KOPT-K1 (cell line): ENCODE measurements around the gene NFU1.
"Not testable (repeated sequence)": the region's sequence is repeated elsewhere in the genome, so short reads cannot be mapped to it uniquely, and the experiment has no call there.

Experiments used
- H3K27ac ChIP-seq: fragments of 200-600 bp; sonication (generic); 2 replicates; pipeline ENCODE4 v1.5.1; 2016; ENCODE audit warnings: antibody characterized with exemption, mild to moderate bottlenecking, low read depth, low read length; ENCODE audit not compliant: poor library complexity, severe bottlenecking
- H3K36me3 ChIP-seq: fragments of 200-600 bp; sonication (generic); 2 replicates; pipeline ENCODE4 v1.5.1; 2017; ENCODE audit warnings: antibody characterized with exemption, mild to moderate bottlenecking, low read length, moderate library complexity; ENCODE audit not compliant: insufficient read depth
- H3K9me3 ChIP-seq: fragments of 200-600 bp; sonication (generic); 2 replicates; pipeline ENCODE4 v1.5.1; 2017; ENCODE audit warnings: antibody characterized with exemption, low read length, mild to moderate bottlenecking; ENCODE audit not compliant: insufficient read depth, poor library complexity, severe bottlenecking

NFU1 gene

GRCh38 chr2:69461404-69461803 is 24.2 kb upstream of the NFU1 start:
- Histone ChIP-seq H3K36me3 (peaks cover 20% of the 10 kb centered on the region; the same call in 1 of the 2 replicates), H3K27ac (no peak overlapping the region), H3K9me3 (no peaks in the 10 kb centered on the region)

DNA sequence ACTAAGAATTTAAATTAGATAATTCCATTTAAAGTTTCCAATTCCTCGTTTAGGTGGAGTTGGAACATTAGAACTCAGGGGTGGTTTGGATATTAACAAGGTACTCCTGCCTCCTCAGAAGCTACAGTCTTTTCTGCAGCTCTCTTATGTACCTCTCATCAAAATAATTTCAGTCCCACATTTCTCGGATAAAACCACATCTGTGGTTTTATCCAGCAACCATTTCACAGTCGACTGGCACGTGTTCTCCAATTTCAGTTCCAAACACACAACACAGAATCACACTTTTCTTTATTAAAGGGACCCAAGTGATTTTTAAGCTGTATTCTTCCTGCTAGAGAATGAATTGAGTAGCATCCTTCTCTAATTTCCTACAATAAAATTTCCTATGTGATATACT is 22.7 kb upstream of the NFU1 start:
- no peaks in the 10 kb centered on the region for H3K9me3 ChIP-seq
- no peak overlapping the region for H3K27ac ChIP-seq
- H3K36me3 ChIP-seq: peaks cover 5% of the 10 kb centered on the region; the same call in 1 of the 2 replicates

- no peaks in the 10 kb centered on the region for H3K9me3 ChIP-seq
- no peak overlapping the region for H3K27ac ChIP-seq
- no peaks in the 10 kb centered on the region for H3K36me3 ChIP-seq
Measured at GRCh38 chr2:69456950-69457445, 19.8 kb upstream of the NFU1 start.

DNA sequence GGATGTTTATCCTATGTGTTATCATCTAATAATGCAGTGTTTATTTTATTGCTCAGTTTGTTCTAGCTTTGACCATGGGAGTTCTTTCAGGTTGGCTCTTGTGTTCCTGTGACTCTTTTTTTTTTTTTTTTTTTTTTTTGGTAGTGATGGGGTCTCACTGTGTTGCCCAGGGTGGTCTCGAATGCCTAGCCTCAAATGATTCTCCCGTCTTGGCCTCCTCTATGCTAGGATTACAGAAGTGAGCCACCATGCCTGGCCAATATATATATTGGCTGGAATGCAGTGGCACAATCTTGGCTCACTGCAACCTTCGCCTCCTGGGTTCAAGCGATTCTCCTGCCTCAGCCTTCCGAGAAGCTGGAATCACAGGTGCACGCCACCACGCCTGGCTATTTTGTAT is 18.9 kb upstream of the NFU1 start:
- Histone ChIP-seq H3K9me3 (no peaks in the 10 kb centered on the region), H3K36me3 (no peaks in the 10 kb centered on the region), H3K27ac (no peak overlapping the region)

DNA sequence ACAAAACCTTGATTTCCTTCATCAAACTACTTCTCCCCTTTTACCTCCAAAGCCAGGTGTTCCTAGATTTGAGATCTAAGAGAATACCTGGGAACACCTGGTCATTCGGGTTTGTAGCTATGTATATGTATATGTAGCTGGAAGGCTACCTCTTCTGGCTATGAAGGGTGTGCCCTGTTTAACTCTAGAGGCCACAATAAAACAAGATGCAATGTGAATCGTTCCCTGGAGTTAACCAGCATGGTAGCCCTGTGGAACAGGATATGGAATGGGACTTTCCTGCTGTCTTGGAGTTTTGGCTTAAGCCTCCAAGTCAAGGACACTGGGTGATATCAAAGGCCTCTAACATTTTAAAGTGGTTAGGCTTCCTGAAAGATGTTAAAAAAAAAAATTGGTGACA is 17.7 kb upstream of the NFU1 start:
- no peaks in the 10 kb centered on the region for H3K9me3 ChIP-seq
- H3K36me3 ChIP-seq: no peaks in the 10 kb centered on the region
- no peak overlapping the region for H3K27ac ChIP-seq

DNA sequence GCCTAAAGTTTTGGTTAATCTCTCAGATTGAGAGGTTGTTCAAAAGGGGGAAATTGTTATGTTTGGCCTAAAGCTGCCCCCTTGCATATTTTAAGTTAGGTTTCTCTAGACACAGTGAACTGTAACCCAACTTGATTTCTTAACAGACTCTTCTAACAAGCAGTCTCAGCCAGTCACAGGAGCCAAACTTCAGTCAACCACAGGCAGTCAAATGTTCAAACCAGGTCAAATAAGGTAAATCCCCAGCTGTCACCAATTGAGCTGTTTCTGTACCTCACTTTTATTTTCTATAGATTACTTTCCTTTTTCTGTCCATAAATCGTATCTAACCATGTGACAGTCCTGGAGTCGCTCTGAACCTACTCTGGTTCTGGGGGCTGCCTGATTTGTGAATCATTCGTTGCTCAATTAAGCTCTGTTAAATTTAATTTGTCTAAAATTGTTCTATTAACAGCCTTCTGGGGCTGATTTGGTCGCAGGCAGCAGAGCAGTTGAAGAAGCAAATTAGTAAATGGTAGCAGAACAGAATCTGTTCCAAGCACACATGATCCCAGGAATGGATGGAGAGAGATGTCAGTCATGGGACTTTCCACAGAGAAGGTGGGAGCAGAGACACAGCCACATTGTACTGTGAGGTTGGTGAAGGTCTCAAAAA is 16.4 kb upstream of the NFU1 start:
- Histone ChIP-seq H3K27ac (no peak overlapping the region), H3K9me3 (no peaks in the 10 kb centered on the region), H3K36me3 (no peaks in the 10 kb centered on the region)

DNA sequence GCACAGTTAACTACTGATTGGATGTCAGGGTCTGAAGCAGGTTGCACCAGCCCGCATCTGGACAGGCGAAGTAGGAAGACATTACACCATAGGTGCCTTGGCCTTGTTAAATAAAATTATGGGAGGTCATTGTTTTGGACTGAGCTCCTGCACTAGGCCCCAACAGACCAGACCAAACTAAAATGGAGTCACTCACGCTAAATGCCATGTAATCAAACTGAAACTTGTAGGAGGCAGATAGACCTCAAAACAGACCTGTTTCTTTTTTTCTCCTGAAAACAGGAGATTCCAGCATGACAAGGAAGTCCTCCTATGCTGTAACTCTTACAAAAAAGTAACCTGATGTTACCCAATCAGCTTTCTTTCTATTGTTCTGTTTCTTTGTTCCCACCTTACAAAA is 15.5 kb upstream of the NFU1 start:
- H3K36me3 ChIP-seq: no peaks in the 10 kb centered on the region
- H3K9me3 ChIP-seq: no peaks in the 10 kb centered on the region
- H3K27ac ChIP-seq: no peak overlapping the region

DNA sequence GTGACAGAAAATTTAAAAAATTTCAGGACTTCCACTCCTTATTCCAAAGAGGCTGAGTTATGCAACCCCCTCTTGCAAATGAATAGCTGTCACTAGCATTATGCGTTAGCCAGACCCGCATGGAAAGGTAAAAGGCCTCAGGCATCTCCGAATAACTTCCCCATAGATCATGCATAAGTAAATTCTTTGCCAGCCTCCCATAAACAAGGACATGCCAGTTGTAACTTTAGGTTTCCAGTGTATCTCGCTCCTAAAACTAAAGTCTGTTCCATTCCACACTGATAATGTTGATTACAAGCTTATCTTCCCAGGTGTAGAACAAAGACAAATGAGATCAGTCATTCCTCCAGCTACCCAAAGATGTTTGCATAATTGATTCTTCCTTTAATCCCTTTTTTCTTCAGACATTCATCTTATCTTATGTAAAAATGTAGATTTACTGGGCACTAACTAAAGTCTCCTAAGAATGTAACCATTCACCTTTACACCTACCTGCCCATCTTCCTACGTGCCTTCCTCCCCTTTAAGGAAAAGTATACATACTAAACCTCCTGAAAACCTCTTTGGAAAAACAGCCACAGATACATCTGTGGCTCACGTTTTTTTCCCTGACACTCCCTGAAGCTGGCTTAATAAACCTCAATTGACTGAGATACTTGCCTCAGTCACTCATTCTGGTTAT is 13.6 kb upstream of the NFU1 start:
- Histone ChIP-seq H3K36me3 (no peaks in the 10 kb centered on the region), H3K27ac (no peak overlapping the region), H3K9me3 (no peaks in the 10 kb centered on the region)

GRCh38 chr2:69449906-69450305 is 12.7 kb upstream of the NFU1 start:
- Histone ChIP-seq H3K27ac (no peak overlapping the region), H3K36me3 (no peaks in the 10 kb centered on the region), H3K9me3 (no peaks in the 10 kb centered on the region)

DNA sequence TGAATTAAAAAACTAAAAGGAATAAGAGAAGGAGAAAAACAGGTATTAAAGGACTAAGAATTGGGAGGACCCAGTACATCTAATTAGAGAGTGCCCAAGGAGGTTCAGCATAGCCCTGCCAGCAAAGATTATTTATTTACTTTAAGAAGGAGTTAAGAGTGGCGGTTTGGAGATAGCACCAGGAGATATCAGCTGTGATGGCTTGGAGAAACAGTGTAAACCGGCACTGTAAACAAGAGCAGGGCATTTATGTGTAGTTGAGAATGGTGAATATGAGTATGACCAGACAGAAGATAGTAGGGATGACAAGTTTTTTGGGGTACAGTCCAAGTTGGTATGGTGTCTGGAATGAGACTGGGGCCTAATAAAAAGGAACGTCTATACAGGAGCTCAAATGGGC is 6.4 kb upstream of the NFU1 start:
- not testable (repeated sequence) for H3K27ac ChIP-seq, H3K9me3 ChIP-seq, H3K36me3 ChIP-seq

DNA sequence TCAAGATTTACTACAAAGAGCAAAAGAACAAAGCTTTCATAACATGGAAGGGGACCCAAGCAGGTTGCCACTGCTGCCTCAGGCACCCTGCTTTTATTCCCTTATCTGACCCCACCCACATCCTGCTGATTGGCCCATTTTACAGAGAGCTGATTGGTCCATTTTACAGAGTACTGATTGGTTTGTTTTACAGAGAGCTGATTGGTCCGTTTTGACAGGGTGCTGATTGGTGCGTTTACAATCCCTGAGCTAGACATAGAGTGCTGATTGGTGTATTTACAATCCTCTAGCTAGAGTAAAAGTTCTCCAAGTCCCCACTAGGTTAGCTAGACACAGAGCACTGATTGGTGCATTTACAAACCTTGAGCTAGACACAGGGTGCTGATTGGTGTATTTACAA is 2.3 kb upstream of the NFU1 start:
- H3K27ac ChIP-seq, H3K36me3 ChIP-seq, H3K9me3 ChIP-seq: not testable (repeated sequence)

DNA sequence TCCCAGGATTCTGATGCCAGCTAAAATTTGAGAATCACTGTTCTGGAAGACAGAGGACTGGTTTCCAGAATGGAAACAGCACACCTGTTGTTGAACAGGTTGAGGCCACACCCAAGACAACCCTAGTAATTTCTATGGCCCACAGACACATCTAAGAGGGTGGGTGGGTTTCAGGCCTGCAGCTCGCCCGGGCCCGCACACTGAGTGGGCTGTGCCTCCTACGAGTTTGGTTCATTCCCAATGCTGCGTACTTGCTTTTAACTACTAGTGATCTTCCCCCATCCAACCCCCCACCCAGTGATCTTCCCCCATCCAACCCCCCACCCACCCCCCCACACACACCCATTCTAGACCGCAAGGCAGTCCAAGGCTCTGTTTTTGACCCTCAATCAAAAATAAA is 1.3 kb upstream of the NFU1 start:
- no peaks in the 10 kb centered on the region for H3K9me3 ChIP-seq
- H3K27ac ChIP-seq: no peak overlapping the region
- no peaks in the 10 kb centered on the region for H3K36me3 ChIP-seq

DNA sequence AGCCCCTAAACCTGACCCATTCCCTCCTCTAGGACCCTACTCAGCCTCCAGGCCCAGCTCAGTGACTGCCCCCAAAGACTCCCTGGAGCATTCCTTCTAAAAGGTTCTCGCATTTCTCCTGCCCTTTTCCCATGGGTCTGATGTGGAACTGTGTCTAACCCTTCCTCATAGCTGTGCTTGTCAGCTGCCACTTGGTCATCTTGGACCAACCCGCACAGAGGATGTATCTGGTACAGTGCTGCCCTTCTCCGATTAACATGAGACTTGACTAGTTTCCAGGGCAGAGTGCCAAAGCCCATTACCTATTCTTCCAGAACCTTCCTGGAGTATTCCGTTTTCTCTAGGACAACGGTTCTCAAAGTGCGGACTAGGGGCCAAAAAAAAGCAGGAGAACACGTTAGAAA is 518 bp upstream of the NFU1 start:
- no peaks in the 10 kb centered on the region for H3K36me3 ChIP-seq
- H3K27ac ChIP-seq: peak overlapping the region; percentile 75
- no peaks in the 10 kb centered on the region for H3K9me3 ChIP-seq

- Histone ChIP-seq H3K27ac (peak overlapping the region; percentile 75), H3K36me3 (no peaks in the 10 kb centered on the region), H3K9me3 (no peaks in the 10 kb centered on the region)
Measured at GRCh38 chr2:69436596-69436937, 668 bp downstream of the NFU1 start.

GRCh38 chr2:69434753-69435152 is 2.5 kb downstream of the NFU1 start:
- Histone ChIP-seq H3K27ac (no peak overlapping the region), H3K36me3 (peaks cover 17% of the 10 kb centered on the region), H3K9me3 (no peaks in the 10 kb centered on the region)
